Mucosa of stomach (tissue), 1 donor: ENCODE results near the gene TJP3.

Source experiments
- H3K27me3 ChIP-seq: one replicate; pipeline ENCODE4 v1.7.0; 2013; ENCODE audit warnings: mild to moderate bottlenecking, low read length; ENCODE audit not compliant: control insufficient read depth, insufficient read depth
- H3K36me3 ChIP-seq: one replicate; pipeline ENCODE4 v1.7.0; 2013; ENCODE audit warnings: low read length; ENCODE audit not compliant: control insufficient read depth, insufficient read depth
- H3K4me1 ChIP-seq: one replicate; pipeline ENCODE4 v1.7.0; 2013; ENCODE audit warnings: mild to moderate bottlenecking, low read length; ENCODE audit not compliant: control insufficient read depth, insufficient read depth
- H3K4me3 ChIP-seq: one replicate; pipeline ENCODE4 v1.7.0; 2013; ENCODE audit warnings: low read length
- H3K9ac ChIP-seq: one replicate; pipeline ENCODE4 v1.7.0; 2013; ENCODE audit warnings: mild to moderate bottlenecking, low read length, moderate library complexity
- H3K9me3 ChIP-seq: one replicate; pipeline ENCODE4 v1.7.0; 2013; ENCODE audit warnings: mild to moderate bottlenecking, low read length, moderate library complexity; ENCODE audit not compliant: control insufficient read depth
- donor health status: Pancreatic carcinoma.

The TJP3 gene

DNA sequence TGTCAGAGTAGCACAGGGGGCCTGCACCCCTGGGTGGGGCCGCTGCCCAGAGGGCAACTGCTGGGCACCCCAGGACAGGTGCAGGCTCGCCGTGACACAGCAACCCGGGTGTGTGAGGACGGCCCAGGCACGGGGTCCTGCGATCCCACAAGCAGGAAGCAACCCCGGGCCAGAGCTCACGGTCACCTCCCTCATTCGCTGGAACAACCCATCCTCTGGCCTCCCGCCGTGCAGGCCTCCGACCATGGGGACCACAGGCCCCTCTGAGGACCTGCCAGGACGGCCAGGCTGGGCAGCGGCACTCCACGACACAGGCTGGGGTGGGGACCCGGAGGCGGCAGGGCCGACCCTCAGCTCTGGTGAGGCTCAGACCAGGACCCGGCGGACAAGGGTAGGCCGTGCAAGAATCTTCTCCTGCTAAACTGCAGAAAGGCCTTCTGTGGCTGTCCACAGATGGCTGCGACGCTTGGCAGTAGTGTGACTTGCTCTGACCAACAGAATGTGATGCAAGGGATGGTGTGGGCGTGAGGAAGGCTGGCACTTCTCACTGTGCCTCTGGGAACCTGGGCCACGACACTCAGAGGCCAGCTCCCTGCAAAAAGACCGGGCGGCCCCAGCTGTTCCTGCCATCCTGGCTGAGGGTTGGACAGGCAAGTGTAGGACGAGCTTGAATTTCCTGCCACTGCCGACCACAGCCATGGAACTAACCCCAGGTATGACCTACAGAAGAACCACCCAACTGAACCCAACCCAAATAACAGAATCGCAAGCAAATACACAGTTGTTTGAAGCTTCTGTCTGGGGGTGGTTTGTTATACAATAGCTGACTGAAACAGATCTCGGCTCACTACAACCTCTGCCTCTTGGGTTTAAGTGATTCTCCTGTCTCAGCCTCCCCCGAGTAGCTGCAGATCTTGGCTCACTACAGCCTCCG is 34.4 kb upstream of the TJP3 start:
- H3K9ac ChIP-seq, result no peak overlapping the region
- H3K4me3 ChIP-seq, result no peak overlapping the region
- no peaks in the 10 kb centered on the region for H3K9me3 ChIP-seq
- no peaks in the 10 kb centered on the region for H3K36me3 ChIP-seq
- H3K27me3 ChIP-seq, result no peaks in the 10 kb centered on the region
- H3K4me1 ChIP-seq, result peaks cover 4% of the 10 kb centered on the region

DNA sequence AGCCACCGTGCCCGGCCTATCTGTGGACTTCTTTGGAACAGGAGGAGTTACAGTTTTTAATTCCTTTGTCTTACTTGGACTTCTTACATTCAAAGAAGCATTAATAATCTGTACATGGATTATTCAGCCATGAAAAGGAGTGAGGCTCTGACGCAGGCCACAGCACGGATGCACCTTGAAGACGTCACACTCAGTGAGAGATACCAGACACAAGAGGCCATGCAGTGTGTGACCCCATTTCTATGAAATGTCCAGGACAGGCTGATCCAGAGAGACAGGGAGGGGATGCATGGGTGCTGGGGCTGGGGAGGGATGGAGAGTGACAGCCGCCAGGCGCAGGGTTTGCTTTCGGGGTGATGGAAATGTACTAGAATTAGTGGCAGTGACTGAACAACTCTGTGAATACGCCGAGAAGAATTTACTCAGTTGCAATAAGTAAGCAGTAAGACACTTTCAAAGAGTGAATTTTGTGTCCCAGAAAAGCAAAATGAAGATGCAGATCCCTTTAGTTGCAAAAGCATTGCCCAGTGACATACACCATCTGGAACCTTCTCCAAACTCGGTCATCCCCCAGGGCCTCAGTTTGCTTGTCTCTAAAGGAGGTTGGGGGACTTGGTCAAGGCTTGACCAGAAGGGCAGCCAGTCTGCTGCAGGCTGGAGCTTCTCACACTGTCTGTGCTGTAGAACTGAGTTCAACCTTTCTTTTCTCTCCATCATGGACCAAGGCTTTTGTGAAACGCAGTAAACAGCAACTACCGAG is 33.2 kb upstream of the TJP3 start:
- H3K4me1 ChIP-seq, result peaks cover 4% of the 10 kb centered on the region
- no peak overlapping the region for H3K4me3 ChIP-seq
- H3K9me3 ChIP-seq, result no peaks in the 10 kb centered on the region
- H3K36me3 ChIP-seq, result no peaks in the 10 kb centered on the region
- no peak overlapping the region for H3K9ac ChIP-seq
- no peaks in the 10 kb centered on the region for H3K27me3 ChIP-seq

- no peaks in the 10 kb centered on the region for H3K9me3 ChIP-seq
- no peaks in the 10 kb centered on the region for H3K36me3 ChIP-seq
- peaks cover 3% of the 10 kb centered on the region for H3K4me1 ChIP-seq
- no peak overlapping the region for H3K9ac ChIP-seq
- no peak overlapping the region for H3K4me3 ChIP-seq
- no peaks in the 10 kb centered on the region for H3K27me3 ChIP-seq
Observed at GRCh38 chr19:3678188-3678587, 30.0 kb upstream of the TJP3 start.

DNA sequence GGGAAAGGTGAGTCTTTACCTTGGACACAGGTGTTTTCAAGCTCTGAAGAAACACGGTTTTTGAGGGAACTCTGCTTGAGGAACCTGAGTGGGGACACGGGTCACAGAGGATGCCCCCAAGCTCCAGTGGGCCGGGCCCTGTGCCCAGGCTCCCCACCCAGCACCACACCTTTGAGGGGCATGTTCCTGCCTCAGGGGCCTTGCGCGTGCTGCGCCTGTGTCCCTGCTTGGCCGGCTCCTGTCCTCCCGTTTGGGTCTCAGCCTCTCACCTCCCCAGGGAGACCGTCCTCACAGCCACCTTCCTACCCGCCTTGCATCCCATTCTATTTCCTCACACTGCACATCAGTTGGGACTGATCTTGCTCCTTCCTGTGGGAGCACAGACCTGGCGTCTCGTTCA is 29.0 kb upstream of the TJP3 start:
- H3K36me3 ChIP-seq, result no peaks in the 10 kb centered on the region
- no peak overlapping the region for H3K4me3 ChIP-seq
- H3K27me3 ChIP-seq, result no peaks in the 10 kb centered on the region
- peaks cover 3% of the 10 kb centered on the region for H3K4me1 ChIP-seq
- H3K9ac ChIP-seq, result no peak overlapping the region
- no peaks in the 10 kb centered on the region for H3K9me3 ChIP-seq

DNA sequence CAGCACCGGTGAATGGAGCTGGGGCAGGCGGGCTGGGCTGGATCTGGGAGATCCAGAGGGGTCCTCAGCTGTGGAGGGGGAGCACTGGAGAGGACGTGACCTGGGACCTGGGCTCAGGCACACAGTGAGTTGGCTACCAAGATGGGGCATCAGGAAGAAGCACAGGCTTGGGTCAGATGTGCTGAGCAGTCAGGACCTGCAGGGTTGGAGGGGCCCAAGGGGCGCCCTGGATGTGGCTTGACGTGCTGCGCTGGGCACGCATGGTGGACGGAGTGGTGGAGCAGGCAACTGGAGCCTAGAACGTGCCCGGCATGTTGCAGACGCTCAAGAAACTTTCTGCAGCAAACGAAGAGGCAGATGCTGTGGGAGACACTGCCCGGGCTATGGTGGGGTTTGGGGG is 28.6 kb upstream of the TJP3 start:
- Histone ChIP-seq H3K36me3 (no peaks in the 10 kb centered on the region), H3K4me1 (peaks cover 3% of the 10 kb centered on the region)

GRCh38 chr19:3680939-3681338 is 27.2 kb upstream of the TJP3 start:
- H3K36me3 ChIP-seq, result no peaks in the 10 kb centered on the region
- H3K27me3 ChIP-seq, result no peaks in the 10 kb centered on the region
- no peak overlapping the region for H3K4me3 ChIP-seq
- H3K9ac ChIP-seq, result no peak overlapping the region
- no peaks in the 10 kb centered on the region for H3K9me3 ChIP-seq
- H3K4me1 ChIP-seq, result peaks cover 3% of the 10 kb centered on the region

More for the DNA sequence above, 28.6 kb upstream of the TJP3 start:
- Histone ChIP-seq H3K4me3 (no peak overlapping the region), H3K27me3 (no peaks in the 10 kb centered on the region), H3K9me3 (no peaks in the 10 kb centered on the region), H3K9ac (no peak overlapping the region)

- H3K36me3 ChIP-seq, result no peaks in the 10 kb centered on the region
- H3K4me3 ChIP-seq, result no peak overlapping the region
- H3K4me1 ChIP-seq, result peaks cover 4% of the 10 kb centered on the region
- no peaks in the 10 kb centered on the region for H3K27me3 ChIP-seq
- no peaks in the 10 kb centered on the region for H3K9me3 ChIP-seq
- no peak overlapping the region for H3K9ac ChIP-seq
Observed at GRCh38 chr19:3682286-3682685, 25.9 kb upstream of the TJP3 start.

- no peak overlapping the region for H3K4me3 ChIP-seq
- H3K9ac ChIP-seq, result no peak overlapping the region
- H3K36me3 ChIP-seq, result no peaks in the 10 kb centered on the region
- no peaks in the 10 kb centered on the region for H3K27me3 ChIP-seq
- no peaks in the 10 kb centered on the region for H3K9me3 ChIP-seq
- peaks cover 9% of the 10 kb centered on the region for H3K4me1 ChIP-seq
Observed at GRCh38 chr19:3682741-3683404, 25.3 kb upstream of the TJP3 start.

DNA sequence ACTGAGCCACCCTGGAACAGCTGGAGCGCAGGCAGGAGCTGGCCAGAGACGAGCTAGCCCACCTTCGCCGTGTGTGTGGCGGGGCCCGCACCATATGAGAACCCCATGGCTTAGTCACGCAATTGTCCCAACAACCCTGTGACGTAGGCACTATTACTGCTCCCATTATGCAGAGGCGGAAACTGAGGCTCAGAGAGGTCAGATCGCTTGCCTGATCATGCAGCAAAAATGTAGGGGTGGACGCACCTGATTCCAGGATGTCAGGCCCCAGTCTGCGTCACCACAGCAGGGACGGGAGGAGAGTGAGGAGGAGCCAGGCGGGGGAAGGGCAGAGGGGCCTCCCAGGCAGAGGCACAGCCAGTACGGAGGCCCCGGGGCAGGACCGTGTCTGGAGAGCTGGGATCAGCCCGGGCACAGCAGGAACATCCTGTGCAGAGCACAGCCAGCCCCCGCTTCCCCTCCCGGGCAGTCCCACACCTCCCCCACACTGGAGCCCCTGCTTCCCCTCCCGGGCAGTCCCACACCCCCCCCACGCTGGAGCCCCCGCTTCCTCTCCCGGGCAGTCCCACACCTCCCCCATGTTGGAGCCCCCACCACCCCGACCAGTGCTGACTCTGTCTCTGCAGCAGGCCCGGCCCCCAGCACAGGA is 24.7 kb upstream of the TJP3 start:
- Histone ChIP-seq H3K9ac (no peak overlapping the region), H3K27me3 (no peaks in the 10 kb centered on the region), H3K36me3 (no peaks in the 10 kb centered on the region), H3K4me3 (no peak overlapping the region), H3K4me1 (peaks cover 16% of the 10 kb centered on the region), H3K9me3 (no peaks in the 10 kb centered on the region)

- Histone ChIP-seq H3K36me3 (no peaks in the 10 kb centered on the region), H3K9me3 (no peaks in the 10 kb centered on the region), H3K4me1 (peaks cover 16% of the 10 kb centered on the region), H3K4me3 (no peak overlapping the region), H3K27me3 (no peaks in the 10 kb centered on the region), H3K9ac (no peak overlapping the region)
Observed at GRCh38 chr19:3684054-3684816, 23.9 kb upstream of the TJP3 start.

DNA sequence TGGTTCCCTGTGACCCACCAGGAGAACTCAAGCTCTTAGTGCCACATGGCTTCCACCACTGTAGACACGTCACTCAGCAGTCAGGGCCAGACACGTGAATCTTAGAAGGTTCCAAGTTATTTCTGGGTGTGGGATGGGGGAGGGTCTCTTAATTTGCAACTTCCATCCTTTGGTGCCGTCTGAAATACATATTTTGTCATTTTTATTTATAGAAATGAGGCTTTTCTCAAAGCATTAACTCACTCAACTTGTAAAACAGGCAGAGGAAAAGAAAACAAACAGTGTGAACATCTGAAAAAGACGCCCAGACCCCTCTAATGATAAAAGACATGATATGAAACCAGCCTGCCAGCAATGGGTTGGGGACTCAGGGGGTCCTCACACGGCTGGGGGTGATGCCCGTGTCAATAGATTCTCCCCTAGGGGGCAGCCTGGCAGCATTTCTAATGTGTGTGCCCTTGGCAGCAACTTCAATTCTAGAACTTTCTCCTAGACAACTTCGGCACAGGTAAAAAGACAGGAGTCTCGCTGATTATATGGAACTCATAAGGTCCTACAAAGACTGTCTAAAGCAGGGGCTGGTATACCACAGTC is 23.3 kb upstream of the TJP3 start:
- Histone ChIP-seq H3K9ac (no peak overlapping the region), H3K9me3 (no peaks in the 10 kb centered on the region), H3K4me1 (peaks cover 16% of the 10 kb centered on the region), H3K27me3 (no peaks in the 10 kb centered on the region), H3K4me3 (no peak overlapping the region), H3K36me3 (no peaks in the 10 kb centered on the region)
